ENCODE results near the gene RBPMS2.
A peak's percentile ranks its signal among the peaks of the same experiment; 100 is the strongest.

RBPMS2 gene

GRCh38 chr15:64706011-64706911 is 69.1 kb downstream of the RBPMS2 start:
- FAIRE-seq (no peak), DNase-seq (ENCODE audit: insufficient read length, low spot score) (no peak)
- TF ChIP-seq CTCF (IDR thresholded peaks at IDR 0.05; ENCODE audit: insufficient read depth, missing control alignments): no peak

GRCh38 chr15:64705006-64705405 is 70.4 kb downstream of the RBPMS2 start:
- FAIRE-seq: no peak
- no peak for TF ChIP-seq CTCF (IDR thresholded peaks at IDR 0.05; ENCODE audit: insufficient read depth, missing control alignments)
- DNase-seq (ENCODE audit: insufficient read length, low spot score): no peak

- DNase-seq (ENCODE audit: insufficient read length, low spot score): no peak
- FAIRE-seq: no peak
These were observed 71.8 kb downstream of the RBPMS2 start for GRCh38 chr15:64703632-64703959.

DNA sequence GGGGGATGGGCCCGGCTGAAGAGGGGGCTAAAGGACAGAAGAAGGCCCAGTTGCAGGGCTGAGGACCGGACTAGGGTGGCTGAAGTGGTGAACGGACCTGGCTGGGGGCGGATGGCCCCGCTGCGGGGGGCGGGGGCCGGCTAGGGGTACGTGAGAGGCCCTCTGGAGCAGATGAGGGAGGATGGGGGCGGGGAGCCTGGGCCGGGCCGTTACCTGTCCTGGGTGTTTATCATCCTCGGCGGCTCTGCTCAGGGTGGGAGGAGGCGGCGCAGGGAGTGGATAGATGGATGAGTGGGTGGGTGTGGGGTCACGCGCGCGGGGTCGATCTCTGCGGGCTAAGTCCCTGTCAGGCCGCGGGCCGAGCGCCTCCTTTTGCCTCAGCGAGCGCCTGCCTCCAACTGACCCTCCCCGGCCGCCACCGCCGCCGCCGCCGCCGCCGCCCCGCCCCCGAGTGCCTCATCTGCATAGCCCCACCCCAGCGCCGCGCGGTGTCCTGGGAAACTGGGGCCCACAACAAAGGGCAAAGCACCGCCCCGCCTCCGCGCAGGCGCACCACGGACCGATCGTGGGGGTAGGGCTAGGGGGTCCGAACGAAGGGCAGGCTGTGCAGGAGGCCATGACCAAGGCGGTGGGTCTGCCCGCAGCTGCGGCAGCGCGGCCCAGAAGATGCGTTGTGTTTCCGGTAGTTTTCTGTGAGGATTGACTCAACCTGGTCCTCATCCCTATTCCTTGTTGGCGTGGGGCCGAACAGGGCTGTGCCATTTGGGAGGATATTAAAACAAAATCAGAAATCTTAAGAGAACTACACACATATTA is 72.4 kb downstream of the RBPMS2 start:
- peak; percentile 96 for DNase-seq (ENCODE audit: insufficient read length, low spot score)
- no peak for TF ChIP-seq CTCF (IDR thresholded peaks at IDR 0.05; ENCODE audit: insufficient read depth, missing control alignments)
- FAIRE-seq: no peak

More at GRCh38 chr15:64703632-64703959, 71.8 kb downstream of the RBPMS2 start:
- TF ChIP-seq CTCF (IDR thresholded peaks at IDR 0.05; ENCODE audit: insufficient read depth, missing control alignments): no peak

- DNase-seq (ENCODE audit: insufficient read length, low spot score) (no peak), FAIRE-seq (no peak)
- TF ChIP-seq CTCF (IDR thresholded peaks at IDR 0.05; ENCODE audit: insufficient read depth, missing control alignments): no peak
These were observed 73.8 kb downstream of the RBPMS2 start for GRCh38 chr15:64701482-64702184.

GRCh38 chr15:64701051-64701450 is 74.3 kb downstream of the RBPMS2 start:
- no peak for DNase-seq (ENCODE audit: insufficient read length, low spot score)
- no peak for FAIRE-seq

More at GRCh38 chr15:64701051-64701450, 74.3 kb downstream of the RBPMS2 start:
- TF ChIP-seq CTCF (IDR thresholded peaks at IDR 0.05; ENCODE audit: insufficient read depth, missing control alignments): no peak
